GM19372 (cell line): ENCODE measurements around the gene ATN1.
A peak's percentile ranks its signal among the peaks of the same experiment; 100 is the strongest.
"Not testable (repeated sequence)": the region's sequence is repeated elsewhere in the genome, so short reads cannot be mapped to it uniquely, and the experiment has no call there.

ENCODE experiments used
- ATAC-seq: cut with Tn5 transposase; IDR thresholded peaks from one replicate; pipeline ENCODE4 v1.9.1; 2021; ENCODE audit warnings: mild to moderate bottlenecking, low read depth, moderate library complexity; ENCODE audit not compliant: unreplicated experiment

ATN1 gene

GRCh38 chr12:6927379-6928021, at the start of gene ATN1:
Gene ATN1 (plus strand): TSS chr12:6927959. CDS start chr12:6934002, 6,043 bp downstream.
- no peak for ATAC-seq

- not testable (repeated sequence) for ATAC-seq
Observed at GRCh38 chr12:6879824-6880223, 47.9 kb upstream of the ATN1 start.

- ATAC-seq: no peak
Observed at GRCh38 chr12:6883252-6883651, 44.5 kb upstream of the ATN1 start.

GRCh38 chr12:6883683-6884082, 44.1 kb upstream of the ATN1 start:
- no peak for ATAC-seq

- no peak for ATAC-seq
Observed at GRCh38 chr12:6884539-6884938, 43.2 kb upstream of the ATN1 start.

GRCh38 chr12:6886206-6886999, 41.4 kb upstream of the ATN1 start:
- ATAC-seq: not testable (repeated sequence)

GRCh38 chr12:6887460-6887859, 40.3 kb upstream of the ATN1 start:
- ATAC-seq: no peak

GRCh38 chr12:6888360-6888759, 39.4 kb upstream of the ATN1 start:
- ATAC-seq: no peak

GRCh38 chr12:6888794-6889193, 39.0 kb upstream of the ATN1 start:
- ATAC-seq: not testable (repeated sequence)

GRCh38 chr12:6889775-6890573, 37.8 kb upstream of the ATN1 start:
- not testable (repeated sequence) for ATAC-seq

GRCh38 chr12:6890789-6891645, 36.7 kb upstream of the ATN1 start:
- peak; percentile 96 for ATAC-seq

- no peak for ATAC-seq
Observed at GRCh38 chr12:6891646-6892001, 36.1 kb upstream of the ATN1 start.

GRCh38 chr12:6892683-6893082, 35.1 kb upstream of the ATN1 start:
- ATAC-seq: not testable (repeated sequence)

GRCh38 chr12:6894321-6894720, 33.4 kb upstream of the ATN1 start:
- no peak for ATAC-seq

GRCh38 chr12:6896846-6897435, 30.8 kb upstream of the ATN1 start:
- ATAC-seq: no peak

- no peak for ATAC-seq
Observed at GRCh38 chr12:6899427-6899826, 28.3 kb upstream of the ATN1 start.

GRCh38 chr12:6899837-6900519, 27.8 kb upstream of the ATN1 start:
- ATAC-seq: no peak

- ATAC-seq: no peak
Observed at GRCh38 chr12:6902448-6902847, 25.3 kb upstream of the ATN1 start.

- no peak for ATAC-seq
Observed at GRCh38 chr12:6903722-6904121, 24.0 kb upstream of the ATN1 start.
